Ovary (tissue), 9 donors: ENCODE measurements around the gene TFCP2. TPM values are rescaled to one million over a fixed set of nuclear protein-coding genes. Genes with fewer than 3 reads are reported as not detected.
A peak's percentile ranks its signal among the peaks of the same experiment; 100 is the strongest.

Experiments
- DNase-seq, 5 donors: peaks; one replicate each; pipeline ENCODE4 v3.0.0-alpha.2; 2019 to 2020
- H3K27ac ChIP-seq, 2 donors: fragments of 200-600 bp; one replicate each; pipeline versions ENCODE4 v1.5.1 to v1.8.0; 2019 to 2022
- H3K27me3 ChIP-seq: fragments of 200-600 bp; one replicate; pipeline ENCODE4 v1.8.0; 2022
- H3K36me3 ChIP-seq: fragments of 200-600 bp; sonication (generic); one replicate; pipeline ENCODE4 v1.5.1; 2019
- H3K4me1 ChIP-seq: one replicate; pipeline ENCODE4 v1.8.1; 2013; ENCODE audit warnings: mild to moderate bottlenecking, moderate library complexity; ENCODE audit not compliant: insufficient read depth
- H3K4me3 ChIP-seq: fragments of 200-600 bp; sonication (generic); one replicate; pipeline ENCODE4 v1.5.1; 2017
- H3K9me3 ChIP-seq, 2 donors: fragments of 200-600 bp in 1 of 2; sonication (generic) in 1 of 2; one replicate each; pipeline versions ENCODE4 v1.5.1 to v1.8.1; 2013 to 2019; ENCODE audit warnings: mild to moderate bottlenecking in 1 of 2, moderate library complexity in 1 of 2
- EP300 ChIP-seq: sonication (generic); formaldehyde crosslinking; IDR thresholded peaks from one replicate; pipeline ENCODE4 v1.6.1; 2017; ENCODE audit warnings: antibody characterized with exemption
- POLR2A ChIP-seq: fragments of 450-650 bp; IDR thresholded peaks from one replicate; pipeline ENCODE4 v1.6.1; 2017; ENCODE audit warnings: antibody characterized with exemption, mild to moderate bottlenecking, moderate library complexity
- WGBS, 3 donors: extraction: QIAGEN DNeasy Blood & Tissue Kit in 1 of 3; methylation state at CpG; one replicate each; pipeline versions ENCODE4 v1.1.5 to v1.1.7; 2013 to 2017; 5-methylcytosine and 5-hydroxymethylcytosine counted together
- intact Hi-C, 4 donors: fragments of 100-400 bp; cut with DNase I; formaldehyde crosslinking; loops; one replicate each; pipeline versions ENCODE4 v1.11.0 to v1.15.1; 2022 to 2023
- polyA plus RNA-seq, 2 donors: library from polyadenylated mRNA; stranded (reverse); fragments of 200-250 nt in 1 of 2; fragments of 350-450 nt in 1 of 2; fragmentation: Illumina TruSeq in 1 of 2; extraction: RNeasy Lipid Tissue Mini Kit (QIAGEN cat#74804) in 1 of 2; gene quantifications; one replicate each; pipeline ENCODE4 v1.2.3, GENCODE V29; 2013 to 2014
- total RNA-seq, 7 donors: library from RNA; depleted of rRNA in 2 of 7; stranded (reverse); fragments of >200 nt in 2 of 7; fragmentation: NEBNext Ultra II Directional in 3 of 7; extraction: Animal tissue kit (Norgen Biotek cat#: 25700) in 3 of 7; gene quantifications; one replicate each; pipeline versions ENCODE4 v1.1.0 to v1.2.4, GENCODE V29; 2016 to 2023
- TF ChIP-seq, protein P1 (sequence below), 3 donors: fragments of 450-650 bp in 2 of 3; fragments of 200-600 bp in 1 of 3; IDR thresholded peaks; one replicate each; pipeline versions ENCODE4 v1.5.1 to v1.8.0; 2016 to 2022; ENCODE audit warnings: antibody characterized with exemption in 3 of 3, mild to moderate bottlenecking in 1 of 3
- donor health status: DM: no; HTN: no; CAD: no; lungs with moderate emphysema.
- donor health status: DM: no; HTN: no; CAD: no.
- donor health status: Bipolar disorder and iron deficiency.
- donor health status: DM: yes; HTN: yes; CAD: no.
- donor health status: DM: no; HTN: no; CAD: no.
- donor health status: DM: yes; HTN: yes; CAD: no.

The TFCP2 gene
- total and polyA plus RNA-seq, 9 donors: 10.5 to 32.0 (median 22.7) TPM

DNA sequence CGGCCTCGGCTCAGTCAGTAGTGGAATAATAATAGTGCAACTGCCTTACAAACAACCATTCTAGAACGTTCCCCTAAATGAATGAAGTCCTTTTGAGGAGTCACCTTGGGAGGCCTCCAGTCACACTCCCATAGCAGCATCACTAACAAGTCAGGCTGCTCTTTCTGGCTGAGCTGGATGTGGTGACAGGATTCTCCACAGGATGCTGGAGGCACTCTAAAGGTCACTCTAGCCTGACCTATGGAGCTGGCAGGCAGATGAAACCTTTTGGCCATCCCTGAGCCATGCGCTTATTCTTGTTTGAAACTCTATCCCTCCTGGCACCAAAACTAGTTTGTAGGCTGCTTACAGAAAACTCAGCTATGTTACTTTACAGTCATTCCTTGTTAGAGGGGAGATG, 17.9 kb upstream of the TFCP2 start:
- WGBS, 3 donors: 85 to 92% (median 88%) methylated on average over 4 of the region's 4 CpGs
- Histone ChIP-seq H3K9me3 (no peaks in the 10 kb centered on the region), H3K4me1 (no peaks in the 10 kb centered on the region), H3K4me3 (no peak overlapping the region), H3K27ac (no peak overlapping the region), H3K36me3 (no peaks in the 10 kb centered on the region), H3K27me3 (no peaks in the 10 kb centered on the region)
- intact Hi-C loops: no loop called here
- TF ChIP-seq POLR2A: no peak
- TF ChIP-seq, protein P1, sequence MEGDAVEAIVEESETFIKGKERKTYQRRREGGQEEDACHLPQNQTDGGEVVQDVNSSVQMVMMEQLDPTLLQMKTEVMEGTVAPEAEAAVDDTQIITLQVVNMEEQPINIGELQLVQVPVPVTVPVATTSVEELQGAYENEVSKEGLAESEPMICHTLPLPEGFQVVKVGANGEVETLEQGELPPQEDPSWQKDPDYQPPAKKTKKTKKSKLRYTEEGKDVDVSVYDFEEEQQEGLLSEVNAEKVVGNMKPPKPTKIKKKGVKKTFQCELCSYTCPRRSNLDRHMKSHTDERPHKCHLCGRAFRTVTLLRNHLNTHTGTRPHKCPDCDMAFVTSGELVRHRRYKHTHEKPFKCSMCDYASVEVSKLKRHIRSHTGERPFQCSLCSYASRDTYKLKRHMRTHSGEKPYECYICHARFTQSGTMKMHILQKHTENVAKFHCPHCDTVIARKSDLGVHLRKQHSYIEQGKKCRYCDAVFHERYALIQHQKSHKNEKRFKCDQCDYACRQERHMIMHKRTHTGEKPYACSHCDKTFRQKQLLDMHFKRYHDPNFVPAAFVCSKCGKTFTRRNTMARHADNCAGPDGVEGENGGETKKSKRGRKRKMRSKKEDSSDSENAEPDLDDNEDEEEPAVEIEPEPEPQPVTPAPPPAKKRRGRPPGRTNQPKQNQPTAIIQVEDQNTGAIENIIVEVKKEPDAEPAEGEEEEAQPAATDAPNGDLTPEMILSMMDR (IDR thresholded peaks at IDR 0.05): no peak
- TF ChIP-seq EP300: no peak
- no peak for DNase-seq

DNA sequence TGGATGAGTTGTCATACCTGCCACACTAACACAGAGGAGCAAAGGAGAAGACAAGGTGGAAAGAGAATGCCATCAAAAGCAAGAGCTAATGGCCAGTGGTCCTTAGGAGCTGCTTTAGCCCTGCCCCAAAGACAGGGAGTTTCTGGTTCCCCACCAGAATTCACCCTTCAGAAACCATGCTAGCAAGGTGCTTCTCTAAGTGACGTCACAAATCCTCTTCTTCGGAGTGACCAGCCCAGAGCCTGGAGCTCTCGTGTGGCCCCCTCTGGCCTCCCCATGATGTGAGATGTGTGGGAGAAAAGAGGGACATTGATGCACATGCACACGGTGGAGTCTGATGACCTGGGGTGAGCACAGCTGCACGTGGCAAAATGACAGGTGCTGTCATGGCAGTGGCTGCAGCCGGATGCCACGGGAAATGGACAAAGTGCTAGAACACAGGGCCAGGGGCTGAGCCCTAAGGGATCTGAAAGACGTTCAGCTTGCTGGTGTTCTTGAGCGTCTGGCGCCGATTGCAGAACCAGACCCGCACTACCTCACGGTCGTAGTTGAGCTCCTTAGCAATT, 16.9 kb upstream of the TFCP2 start:
- intact Hi-C loops: no loop called here
- H3K36me3 ChIP-seq: no peaks in the 10 kb centered on the region
- 83 to 88% (median 84%) methylated on average over 14 of the region's 14 CpGs for WGBS, 3 donors

GRCh38 chr12:51188359-51189051, 15.6 kb upstream of the TFCP2 start:
- DNase-seq: no peak
- H3K9me3 ChIP-seq: no peaks in the 10 kb centered on the region
- no peak overlapping the region for H3K27ac ChIP-seq
- intact Hi-C loops: no loop called here
- H3K36me3 ChIP-seq: no peaks in the 10 kb centered on the region
- H3K4me1 ChIP-seq: no peaks in the 10 kb centered on the region
- no peaks in the 10 kb centered on the region for H3K27me3 ChIP-seq
- WGBS, 3 donors: 89 to 95% (median 92%) methylated on average over 14 of the region's 14 CpGs
- TF ChIP-seq POLR2A: no peak
- TF ChIP-seq, protein P1 (IDR thresholded peaks at IDR 0.05): no peak
- no peak for TF ChIP-seq EP300
- no peak overlapping the region for H3K4me3 ChIP-seq

More for the DNA sequence above, 16.9 kb upstream of the TFCP2 start:
- TF ChIP-seq POLR2A (no peak), EP300 (no peak)
- TF ChIP-seq, protein P1 (IDR thresholded peaks at IDR 0.05): no peak
- H3K27me3 ChIP-seq: no peaks in the 10 kb centered on the region
- no peak overlapping the region for H3K4me3 ChIP-seq
- peak in 1 of 5 donors; percentile 19 for DNase-seq
- no peaks in the 10 kb centered on the region for H3K4me1 ChIP-seq
- H3K9me3 ChIP-seq: no peaks in the 10 kb centered on the region
- no peak overlapping the region for H3K27ac ChIP-seq

- intact Hi-C loops: no loop called here
- no peak for DNase-seq
- WGBS, 3 donors: 51 to 61% (median 55%) methylated on average over 5 of the region's 5 CpGs
These were observed 14.5 kb upstream of the TFCP2 start for GRCh38 chr12:51187370-51187987.

More at GRCh38 chr12:51187370-51187987, 14.5 kb upstream of the TFCP2 start:
- Histone ChIP-seq H3K4me3 (no peak overlapping the region), H3K9me3 (no peaks in the 10 kb centered on the region), H3K27me3 (no peaks in the 10 kb centered on the region), H3K4me1 (no peaks in the 10 kb centered on the region), H3K27ac (no peak overlapping the region), H3K36me3 (no peaks in the 10 kb centered on the region)
- TF ChIP-seq, protein P1 (IDR thresholded peaks at IDR 0.05): no peak
- TF ChIP-seq POLR2A (no peak), EP300 (no peak)
